Activated naive CD4-positive, alpha-beta T cell treated with anti-CD3 and anti-CD28 coated beads, Interleukin-2, amount 50 U/mL, for 24 hours (primary cell): ENCODE measurements around the gene CDH13.

Experiments used
- H3K27ac Mint-ChIP-seq: one replicate; pipeline ENCODE4 v1.8.0; 2021; ENCODE audit warnings: mild to moderate bottlenecking, mixed read lengths
- H3K27me3 Mint-ChIP-seq: one replicate; pipeline ENCODE4 v1.8.0; 2021; ENCODE audit warnings: mixed read lengths
- H3K36me3 Mint-ChIP-seq: one replicate; pipeline ENCODE4 v1.8.0; 2021; ENCODE audit warnings: mixed read lengths
- H3K4me1 Mint-ChIP-seq: one replicate; pipeline ENCODE4 v1.8.0; 2021; ENCODE audit warnings: mixed read lengths
- H3K4me3 Mint-ChIP-seq: one replicate; pipeline ENCODE4 v1.8.0; 2021; ENCODE audit warnings: mild to moderate bottlenecking, mixed read lengths
- H3K9me3 Mint-ChIP-seq: one replicate; pipeline ENCODE4 v1.8.0; 2021; ENCODE audit warnings: mixed read lengths

CDH13 gene

DNA sequence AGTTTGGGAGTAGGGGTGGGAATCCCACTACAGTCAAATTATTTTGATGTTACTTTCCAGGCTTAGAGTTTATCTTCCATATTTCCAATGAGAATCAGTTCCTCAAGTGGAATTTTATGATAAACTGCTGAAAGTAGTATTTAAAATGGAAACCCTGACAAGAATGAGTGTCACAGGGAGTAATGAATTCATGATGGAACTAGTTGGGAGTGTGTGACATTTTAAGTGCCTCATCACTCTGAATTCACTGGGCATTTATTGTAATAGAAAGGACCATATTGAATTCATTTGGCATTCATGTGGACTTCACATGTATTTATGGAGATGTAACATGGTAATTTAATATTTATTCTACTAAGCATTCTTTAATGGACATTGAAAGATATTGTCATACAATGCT is 320.9 kb downstream of the CDH13 start:
- H3K4me1 Mint-ChIP-seq = no peaks in the 10 kb centered on the region
- no peaks in the 10 kb centered on the region for H3K9me3 Mint-ChIP-seq
- H3K36me3 Mint-ChIP-seq = no peaks in the 10 kb centered on the region
- no peak overlapping the region for H3K4me3 Mint-ChIP-seq
- no peaks in the 10 kb centered on the region for H3K27me3 Mint-ChIP-seq
- H3K27ac Mint-ChIP-seq = no peak overlapping the region

DNA sequence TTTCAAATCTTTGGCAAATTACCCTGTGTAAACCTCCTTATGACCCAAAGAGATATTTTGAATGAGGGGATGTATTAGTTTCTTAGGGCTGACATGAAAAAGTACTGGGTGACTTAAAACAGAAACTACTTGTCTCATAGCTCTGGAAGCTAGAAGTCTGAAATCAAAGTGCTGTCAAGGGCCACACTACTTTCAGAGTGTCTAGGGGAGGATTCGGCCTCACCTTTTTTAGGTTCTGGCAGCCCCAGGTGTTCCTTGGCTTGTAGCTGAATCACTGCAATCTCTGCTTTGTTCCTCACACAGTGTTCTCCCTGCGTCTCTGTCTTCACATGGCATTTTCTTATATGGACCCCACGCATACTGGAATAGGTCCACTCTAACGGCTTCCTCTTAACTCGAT is 322.2 kb downstream of the CDH13 start:
- no peak overlapping the region for H3K27ac Mint-ChIP-seq
- no peak overlapping the region for H3K4me3 Mint-ChIP-seq
- no peaks in the 10 kb centered on the region for H3K36me3 Mint-ChIP-seq
- H3K4me1 Mint-ChIP-seq = no peaks in the 10 kb centered on the region
- no peaks in the 10 kb centered on the region for H3K9me3 Mint-ChIP-seq
- H3K27me3 Mint-ChIP-seq = no peaks in the 10 kb centered on the region

DNA sequence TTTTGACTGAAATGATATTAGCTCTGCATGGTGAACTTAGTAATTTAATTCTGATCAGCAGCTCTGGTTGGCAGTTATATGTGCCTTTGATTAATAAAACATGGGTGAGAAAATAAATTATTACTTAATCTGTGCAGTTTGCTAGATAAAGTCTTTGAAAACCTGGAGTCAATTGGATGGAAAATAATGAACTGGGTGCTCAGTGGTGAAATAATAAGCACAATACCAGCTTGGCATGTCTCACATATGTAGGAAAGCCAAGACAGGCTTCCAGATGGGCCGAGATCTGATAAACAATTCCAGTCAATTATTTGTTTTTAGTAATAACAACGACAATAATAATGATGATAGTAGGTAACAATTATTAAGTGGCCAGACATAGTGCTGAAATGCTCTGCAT is 326.7 kb downstream of the CDH13 start:
- Mint-ChIP-seq H3K27ac (no peak overlapping the region), H3K36me3 (no peaks in the 10 kb centered on the region), H3K4me1 (no peaks in the 10 kb centered on the region), H3K4me3 (no peak overlapping the region), H3K27me3 (no peaks in the 10 kb centered on the region), H3K9me3 (no peaks in the 10 kb centered on the region)

DNA sequence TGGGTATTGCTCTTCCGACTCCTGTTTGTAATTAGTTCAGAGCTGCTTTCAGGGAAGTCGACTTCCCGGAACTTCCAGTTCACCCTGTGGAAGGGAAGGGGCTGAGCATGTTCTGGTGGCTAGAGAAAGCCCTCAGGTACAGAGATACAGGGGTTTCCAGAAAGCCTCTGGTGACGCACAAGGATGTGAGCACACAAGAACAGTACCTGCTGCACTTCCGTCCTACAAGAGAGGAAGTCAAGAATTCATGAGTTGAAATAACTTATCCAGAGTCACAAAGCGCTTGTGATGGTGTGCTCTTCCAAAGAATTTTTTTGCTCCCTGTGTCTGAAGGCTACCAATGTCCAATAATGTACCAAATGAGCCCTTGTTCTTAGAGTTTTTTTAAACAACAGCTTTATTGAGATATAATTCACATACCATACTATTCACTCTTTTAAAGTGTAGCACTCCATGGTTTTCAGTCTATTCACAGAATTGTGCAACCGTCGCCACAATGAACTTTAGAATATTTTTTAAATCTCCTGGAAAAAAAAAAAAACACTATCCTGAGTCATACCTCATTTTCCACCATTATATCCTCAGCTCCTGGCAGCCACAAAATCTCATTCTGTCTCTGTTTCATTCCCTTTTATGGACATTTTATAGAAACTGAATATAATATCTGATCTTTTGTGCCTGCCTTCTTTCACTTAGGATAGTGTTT is 327.6 kb downstream of the CDH13 start:
- no peaks in the 10 kb centered on the region for H3K27me3 Mint-ChIP-seq
- no peaks in the 10 kb centered on the region for H3K4me1 Mint-ChIP-seq
- H3K36me3 Mint-ChIP-seq = no peaks in the 10 kb centered on the region
- H3K9me3 Mint-ChIP-seq = no peaks in the 10 kb centered on the region
- no peak overlapping the region for H3K4me3 Mint-ChIP-seq
- H3K27ac Mint-ChIP-seq = no peak overlapping the region

DNA sequence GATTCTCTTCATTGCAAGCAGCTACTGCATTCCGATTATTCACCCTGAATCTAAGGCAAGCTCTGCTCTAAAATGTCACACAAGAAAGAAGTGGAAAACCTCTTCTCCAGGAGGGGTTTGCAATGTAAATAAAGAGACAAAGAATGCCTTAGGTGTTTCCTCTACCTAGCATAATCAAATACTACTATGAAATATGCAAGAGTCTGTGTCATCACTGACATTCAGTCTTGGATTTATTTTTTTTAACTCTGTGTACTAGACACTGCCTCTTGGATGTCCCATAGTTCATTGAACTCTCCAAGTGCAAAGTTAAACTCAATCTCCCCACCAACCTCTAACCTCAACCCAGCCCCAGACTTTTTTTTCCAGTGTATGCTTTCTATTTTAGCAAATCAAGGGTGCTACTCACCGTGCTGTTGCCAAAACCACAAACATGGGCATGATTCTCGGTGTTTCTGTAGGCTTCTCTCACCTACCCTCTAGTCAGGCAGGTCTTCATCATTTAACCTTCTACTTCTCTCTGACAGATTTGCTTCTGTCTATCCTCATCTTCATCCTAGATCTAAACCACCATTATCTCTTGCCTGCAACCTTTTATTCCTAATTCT is 329.1 kb downstream of the CDH13 start:
- no peaks in the 10 kb centered on the region for H3K36me3 Mint-ChIP-seq
- no peak overlapping the region for H3K27ac Mint-ChIP-seq
- no peaks in the 10 kb centered on the region for H3K9me3 Mint-ChIP-seq
- H3K27me3 Mint-ChIP-seq = no peaks in the 10 kb centered on the region
- no peaks in the 10 kb centered on the region for H3K4me1 Mint-ChIP-seq
- no peak overlapping the region for H3K4me3 Mint-ChIP-seq

DNA sequence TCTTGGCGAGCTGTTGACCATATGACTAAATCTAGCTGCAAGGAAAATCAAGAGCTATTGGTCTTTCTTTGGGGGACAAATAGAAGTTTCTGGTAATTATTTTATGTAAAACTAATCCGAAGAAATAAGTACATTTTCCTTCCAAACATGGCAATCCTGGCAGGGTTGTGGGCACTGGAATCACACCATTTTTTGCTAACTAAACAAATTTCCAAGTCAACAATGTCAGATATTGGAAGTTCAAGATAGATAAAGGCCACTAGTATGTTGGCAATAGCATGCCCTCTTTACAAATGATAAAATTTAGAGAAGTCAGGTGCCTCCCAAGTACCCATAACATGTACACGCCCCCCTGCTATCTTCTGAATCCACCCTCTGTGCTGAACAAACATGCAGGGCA is 330.4 kb downstream of the CDH13 start:
- Mint-ChIP-seq H3K27me3 (no peaks in the 10 kb centered on the region), H3K27ac (no peak overlapping the region), H3K9me3 (no peaks in the 10 kb centered on the region), H3K4me1 (no peaks in the 10 kb centered on the region), H3K4me3 (no peak overlapping the region), H3K36me3 (no peaks in the 10 kb centered on the region)

DNA sequence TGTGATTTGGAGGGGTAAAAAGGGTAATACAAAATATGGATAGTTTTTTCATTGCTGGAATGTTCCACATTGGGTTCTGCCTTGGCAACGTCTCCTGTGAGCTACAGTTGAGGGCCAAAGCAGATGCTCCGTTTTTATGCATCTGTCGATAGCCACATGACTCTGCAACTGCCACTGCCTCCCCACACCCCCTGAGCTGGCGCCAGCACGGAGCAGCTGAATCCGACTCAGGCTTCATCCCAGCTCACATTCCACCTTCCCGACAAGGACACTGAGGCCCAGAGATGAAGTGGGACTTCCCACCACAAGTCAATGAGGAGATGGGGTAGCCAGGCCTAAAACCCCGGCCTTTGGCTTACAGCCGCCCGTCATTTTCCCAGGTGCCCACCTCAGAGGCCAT is 334.1 kb downstream of the CDH13 start:
- no peaks in the 10 kb centered on the region for H3K36me3 Mint-ChIP-seq
- H3K27me3 Mint-ChIP-seq = no peaks in the 10 kb centered on the region
- no peak overlapping the region for H3K4me3 Mint-ChIP-seq
- no peak overlapping the region for H3K27ac Mint-ChIP-seq
- H3K9me3 Mint-ChIP-seq = no peaks in the 10 kb centered on the region
- no peaks in the 10 kb centered on the region for H3K4me1 Mint-ChIP-seq

DNA sequence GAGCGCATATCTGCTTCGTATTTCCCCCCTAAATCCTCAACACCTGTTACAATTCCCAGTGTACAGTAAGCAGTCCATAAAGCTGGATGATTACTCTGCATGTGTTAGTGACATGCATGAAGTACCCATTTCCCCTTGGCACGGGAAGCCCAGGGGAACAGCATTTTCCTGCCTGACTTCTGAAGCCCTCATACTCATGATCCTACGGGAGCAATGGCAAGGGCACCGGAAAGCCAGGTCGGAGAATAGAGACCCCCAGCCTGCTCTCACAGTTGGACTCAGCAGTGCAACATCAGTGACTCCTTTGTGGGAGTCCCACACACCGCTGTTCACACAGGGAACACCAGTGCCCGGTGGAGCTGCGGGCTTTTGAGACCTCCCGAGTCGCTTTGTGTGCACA is 336.9 kb downstream of the CDH13 start:
- Mint-ChIP-seq H3K27me3 (no peaks in the 10 kb centered on the region), H3K4me3 (no peak overlapping the region), H3K4me1 (no peaks in the 10 kb centered on the region), H3K9me3 (peaks cover 4% of the 10 kb centered on the region), H3K27ac (no peak overlapping the region), H3K36me3 (no peaks in the 10 kb centered on the region)

DNA sequence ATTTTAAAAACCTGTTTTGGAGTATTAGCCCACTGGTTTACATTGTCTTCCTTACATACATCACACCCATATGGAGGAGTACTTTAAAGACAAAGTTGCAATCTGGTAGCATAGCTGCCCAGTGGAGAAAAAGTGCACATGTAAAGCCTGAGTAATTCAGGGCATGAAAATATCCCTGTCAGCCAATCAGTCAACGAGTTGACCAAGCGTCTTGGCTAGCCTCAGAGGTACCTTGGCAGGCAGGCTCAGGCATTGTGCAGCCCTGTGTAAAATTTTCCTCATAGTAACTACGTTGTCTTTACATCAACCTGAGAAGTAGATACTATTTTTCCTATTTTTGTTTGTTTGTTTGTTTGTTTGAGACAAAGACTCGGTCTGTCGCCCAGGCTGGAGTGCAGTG is 339.0 kb downstream of the CDH13 start:
- Mint-ChIP-seq H3K9me3 (peaks cover 5% of the 10 kb centered on the region), H3K36me3 (no peaks in the 10 kb centered on the region), H3K27me3 (no peaks in the 10 kb centered on the region), H3K4me1 (no peaks in the 10 kb centered on the region), H3K27ac (no peak overlapping the region), H3K4me3 (no peak overlapping the region)

DNA sequence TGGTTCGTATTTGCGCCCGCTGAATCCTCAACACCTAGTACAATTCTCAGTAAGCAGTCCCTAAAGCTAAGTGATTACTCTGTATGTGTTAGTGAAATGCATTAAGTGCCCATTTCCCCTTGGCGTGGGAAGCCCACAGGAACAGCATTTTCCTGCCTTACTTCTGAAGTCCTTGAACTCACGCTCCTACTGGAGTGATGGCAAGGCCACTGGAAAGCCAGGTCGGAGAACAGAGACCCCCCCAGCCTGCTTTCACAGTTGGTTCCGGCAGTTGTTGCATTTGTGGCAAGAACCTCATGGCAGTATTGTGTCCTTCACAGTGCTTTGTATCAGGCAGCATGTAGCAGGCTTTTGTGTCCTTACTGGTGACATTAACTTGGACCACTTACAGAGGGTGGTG is 340.7 kb downstream of the CDH13 start:
- Mint-ChIP-seq H3K27me3 (peaks cover 1% of the 10 kb centered on the region), H3K9me3 (peaks cover 11% of the 10 kb centered on the region), H3K27ac (no peak overlapping the region), H3K4me1 (no peaks in the 10 kb centered on the region), H3K36me3 (no peaks in the 10 kb centered on the region), H3K4me3 (no peak overlapping the region)

DNA sequence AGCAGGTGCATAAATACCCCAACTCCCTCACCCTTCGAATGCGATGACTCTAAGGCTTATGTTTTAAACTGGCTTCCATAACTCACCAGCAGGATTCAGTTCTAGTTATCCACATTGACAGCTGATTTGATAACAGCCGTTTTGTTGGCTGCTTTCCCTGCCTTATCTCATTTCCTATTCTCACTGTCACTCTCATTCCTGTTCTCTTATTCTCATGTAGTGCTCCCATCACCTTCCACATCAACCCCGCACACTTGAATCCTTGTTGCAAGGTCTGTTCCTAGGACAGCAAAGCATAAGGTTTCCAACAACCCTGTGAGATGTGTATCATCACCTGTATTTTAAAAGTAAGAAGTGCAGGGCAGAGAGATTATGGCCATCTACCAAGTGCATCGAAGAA is 344.4 kb downstream of the CDH13 start:
- Mint-ChIP-seq H3K4me3 (no peak overlapping the region), H3K27me3 (peaks cover 1% of the 10 kb centered on the region), H3K9me3 (peaks cover 11% of the 10 kb centered on the region), H3K27ac (no peak overlapping the region), H3K4me1 (no peaks in the 10 kb centered on the region), H3K36me3 (no peaks in the 10 kb centered on the region)

DNA sequence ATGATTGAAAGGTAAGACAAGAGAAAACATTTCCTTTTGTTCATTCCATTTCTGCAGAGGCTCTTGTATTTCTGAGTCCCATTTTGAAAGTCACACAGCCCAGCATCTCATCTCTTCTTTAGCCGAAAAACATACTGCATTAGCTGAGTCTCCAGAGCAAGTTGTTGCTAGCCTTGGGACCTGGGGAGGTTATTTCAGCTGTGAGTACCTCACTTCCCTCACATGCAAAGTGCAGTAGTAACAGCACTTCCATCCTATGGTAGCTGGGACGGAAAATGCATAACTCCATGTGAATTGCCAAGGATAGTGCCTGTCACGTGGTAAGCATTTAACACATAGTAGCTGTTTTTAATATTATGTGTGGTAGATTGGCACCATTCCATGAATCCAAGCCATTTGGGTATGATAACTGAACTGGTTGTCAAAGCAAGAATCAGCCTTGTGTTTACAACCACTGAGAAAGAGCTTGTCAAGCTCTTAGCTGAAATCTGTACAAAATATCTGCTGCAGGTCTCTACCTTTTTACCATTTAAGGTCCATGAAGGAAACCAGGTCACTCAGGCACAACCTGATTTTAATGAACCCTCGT is 345.7 kb downstream of the CDH13 start:
- no peaks in the 10 kb centered on the region for H3K4me1 Mint-ChIP-seq
- no peaks in the 10 kb centered on the region for H3K36me3 Mint-ChIP-seq
- H3K27me3 Mint-ChIP-seq = peaks cover 1% of the 10 kb centered on the region
- no peak overlapping the region for H3K27ac Mint-ChIP-seq
- no peak overlapping the region for H3K4me3 Mint-ChIP-seq
- peaks cover 8% of the 10 kb centered on the region for H3K9me3 Mint-ChIP-seq

DNA sequence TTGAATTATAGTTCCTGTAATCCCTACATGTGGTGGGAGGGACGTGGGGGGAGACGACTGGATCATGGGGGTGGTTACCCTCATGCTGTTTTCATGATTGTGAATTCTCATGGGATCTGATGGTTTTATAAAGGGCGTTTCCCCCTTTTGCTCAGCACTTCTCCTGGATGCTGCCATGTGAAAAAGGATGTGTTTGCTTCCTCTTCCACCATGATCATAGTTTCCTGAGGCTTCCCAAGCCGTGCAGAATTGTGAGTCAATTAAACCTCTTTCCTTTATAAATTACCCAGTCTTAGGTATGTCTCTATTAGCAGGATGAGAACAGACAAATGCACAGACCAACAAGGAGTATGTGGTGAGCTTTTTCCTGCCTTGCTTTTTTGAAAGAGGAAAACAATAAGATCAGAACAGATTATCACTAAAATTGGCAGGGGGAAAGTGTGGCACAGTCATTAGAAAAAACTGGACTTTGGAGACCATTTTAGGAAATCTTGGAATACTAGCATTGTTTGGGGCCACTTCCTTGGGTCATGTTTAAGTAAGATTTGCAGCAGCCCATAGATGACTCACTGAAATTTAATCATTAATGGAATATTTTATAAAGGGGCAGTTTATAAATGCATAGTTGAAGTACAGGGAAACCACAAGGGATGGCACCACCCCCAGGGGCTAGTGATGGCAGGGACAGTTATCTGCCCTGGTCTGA is 352.8 kb downstream of the CDH13 start:
- no peaks in the 10 kb centered on the region for H3K27me3 Mint-ChIP-seq
- no peak overlapping the region for H3K27ac Mint-ChIP-seq
- no peaks in the 10 kb centered on the region for H3K4me1 Mint-ChIP-seq
- peaks cover 18% of the 10 kb centered on the region for H3K9me3 Mint-ChIP-seq
- no peak overlapping the region for H3K4me3 Mint-ChIP-seq
- H3K36me3 Mint-ChIP-seq = no peaks in the 10 kb centered on the region

DNA sequence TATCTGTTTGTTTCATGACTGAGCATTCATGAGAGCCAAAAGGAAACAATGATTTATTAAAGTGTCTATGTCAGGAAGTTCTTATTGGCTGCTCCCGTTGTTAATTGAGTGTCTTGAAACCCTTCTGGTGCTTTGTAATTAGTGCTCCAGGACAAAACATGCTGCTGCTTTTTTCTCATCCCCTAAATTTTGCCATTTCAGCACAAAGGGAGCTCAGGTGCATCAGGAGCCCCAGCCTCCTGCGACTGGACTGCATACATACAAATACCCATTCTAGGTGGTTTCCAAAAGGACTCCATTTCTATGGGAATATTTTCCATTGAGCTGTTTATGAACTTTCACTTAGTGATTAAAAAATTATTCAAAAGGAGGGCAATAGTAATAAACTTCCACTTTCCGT is 354.0 kb downstream of the CDH13 start:
- Mint-ChIP-seq H3K27ac (no peak overlapping the region), H3K9me3 (peaks cover 18% of the 10 kb centered on the region), H3K36me3 (no peaks in the 10 kb centered on the region), H3K4me3 (no peak overlapping the region), H3K4me1 (no peaks in the 10 kb centered on the region), H3K27me3 (no peaks in the 10 kb centered on the region)

DNA sequence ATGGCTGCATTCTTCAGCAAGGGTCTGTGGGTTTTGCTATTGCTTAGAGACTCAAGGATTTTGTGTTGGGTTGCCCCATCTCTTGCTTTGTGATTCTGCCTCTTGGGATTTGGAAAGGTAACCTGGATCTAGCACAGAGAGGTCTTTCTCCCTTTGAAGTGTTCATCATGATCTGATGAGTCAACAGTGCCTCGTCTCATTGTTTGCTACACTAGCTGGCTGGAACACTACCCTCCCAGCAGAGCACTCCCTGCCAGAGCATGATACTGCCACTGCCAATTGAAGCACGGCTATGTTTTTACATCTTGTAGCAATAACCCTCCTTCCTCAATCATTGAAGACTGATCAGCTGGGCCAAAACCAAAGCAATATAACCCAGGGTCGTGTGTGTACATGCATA is 361.0 kb downstream of the CDH13 start:
- Mint-ChIP-seq H3K27me3 (no peaks in the 10 kb centered on the region), H3K4me1 (no peaks in the 10 kb centered on the region), H3K36me3 (no peaks in the 10 kb centered on the region), H3K4me3 (no peak overlapping the region), H3K9me3 (peaks cover 6% of the 10 kb centered on the region), H3K27ac (no peak overlapping the region)

DNA sequence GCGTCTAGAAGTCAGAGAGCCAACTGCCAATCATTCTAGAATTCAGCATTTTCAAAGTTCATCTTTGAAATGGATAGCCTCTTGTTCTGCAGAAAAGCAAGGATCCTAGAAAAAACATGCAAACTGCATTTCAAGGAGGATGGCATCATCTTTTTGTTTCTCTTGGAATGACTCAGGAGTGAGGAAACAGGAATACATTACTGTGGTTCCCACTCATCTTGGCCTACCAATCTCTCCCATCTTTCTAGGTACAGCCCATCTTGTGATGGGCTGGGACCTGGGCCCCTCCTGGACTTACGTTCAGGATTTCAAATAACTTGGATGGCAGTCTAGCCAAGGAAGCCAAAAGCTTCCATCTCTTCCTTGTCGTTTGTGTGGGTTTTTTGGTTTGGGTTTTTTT is 363.4 kb downstream of the CDH13 start:
- H3K27ac Mint-ChIP-seq = no peak overlapping the region
- H3K36me3 Mint-ChIP-seq = no peaks in the 10 kb centered on the region
- no peak overlapping the region for H3K4me3 Mint-ChIP-seq
- no peaks in the 10 kb centered on the region for H3K4me1 Mint-ChIP-seq
- H3K9me3 Mint-ChIP-seq = peaks cover 6% of the 10 kb centered on the region
- H3K27me3 Mint-ChIP-seq = no peaks in the 10 kb centered on the region
